Panc1 (cell line): ENCODE data around the gene LRFN2.

Experiments
- CTCF ChIP-seq: fragments of 450-650 bp; IDR thresholded peaks from 2 replicates; pipeline ENCODE4 v1.5.1; 2017; ENCODE audit warnings: mild to moderate bottlenecking
- POLR2AphosphoS5 ChIP-seq: IDR thresholded peaks from 2 replicates; pipeline ENCODE4 v1.6.1; 2012; ENCODE audit warnings: mild to moderate bottlenecking, low read depth, low read length, moderate library complexity

GRCh38 chr6:40380271-40380670 lies 206.9 kb downstream of the LRFN2 start:
- no peak for TF ChIP-seq CTCF
- no peak for TF ChIP-seq POLR2AphosphoS5
